GM12892 (cell line): ENCODE data around the gene RANBP3.

ENCODE experiments used
- POLR2A ChIP-seq: IDR thresholded peaks from 2 replicates; pipeline ENCODE4 v1.6.1; 2011; ENCODE audit warnings: low read depth, low read length, control low read depth
- POLR2AphosphoS5 ChIP-seq: IDR thresholded peaks from 2 replicates; pipeline ENCODE4 v1.6.1; 2011; ENCODE audit warnings: low read depth, low read length, control low read depth

DNA sequence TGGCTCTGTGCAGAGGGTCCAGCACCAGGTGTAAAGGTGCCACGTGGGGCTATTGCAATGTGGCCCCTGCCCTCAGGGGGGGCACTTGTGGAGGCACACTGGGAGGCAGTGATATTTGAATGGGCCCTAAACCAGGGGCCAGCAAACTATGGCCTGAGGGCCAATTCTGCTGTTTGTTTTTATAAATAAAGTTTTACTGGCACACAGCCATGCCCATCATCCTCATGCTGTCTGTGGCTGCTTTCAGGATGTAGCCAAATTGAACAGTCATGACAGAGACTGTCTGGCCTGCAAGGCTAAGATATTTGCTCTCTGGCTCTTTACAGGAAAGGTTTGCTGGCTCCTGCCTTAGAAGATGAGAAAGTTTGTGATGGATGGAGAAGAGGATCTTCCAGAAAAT is 33.9 kb upstream of the RANBP3 start:
- TF ChIP-seq POLR2A, result no peak
- TF ChIP-seq POLR2AphosphoS5, result no peak
